ENCODE results near the gene MYLK.
"Not testable (repeated sequence)": the region's sequence is repeated elsewhere in the genome, so short reads cannot be mapped to it uniquely, and the experiment has no call there.

MYLK gene

DNA sequence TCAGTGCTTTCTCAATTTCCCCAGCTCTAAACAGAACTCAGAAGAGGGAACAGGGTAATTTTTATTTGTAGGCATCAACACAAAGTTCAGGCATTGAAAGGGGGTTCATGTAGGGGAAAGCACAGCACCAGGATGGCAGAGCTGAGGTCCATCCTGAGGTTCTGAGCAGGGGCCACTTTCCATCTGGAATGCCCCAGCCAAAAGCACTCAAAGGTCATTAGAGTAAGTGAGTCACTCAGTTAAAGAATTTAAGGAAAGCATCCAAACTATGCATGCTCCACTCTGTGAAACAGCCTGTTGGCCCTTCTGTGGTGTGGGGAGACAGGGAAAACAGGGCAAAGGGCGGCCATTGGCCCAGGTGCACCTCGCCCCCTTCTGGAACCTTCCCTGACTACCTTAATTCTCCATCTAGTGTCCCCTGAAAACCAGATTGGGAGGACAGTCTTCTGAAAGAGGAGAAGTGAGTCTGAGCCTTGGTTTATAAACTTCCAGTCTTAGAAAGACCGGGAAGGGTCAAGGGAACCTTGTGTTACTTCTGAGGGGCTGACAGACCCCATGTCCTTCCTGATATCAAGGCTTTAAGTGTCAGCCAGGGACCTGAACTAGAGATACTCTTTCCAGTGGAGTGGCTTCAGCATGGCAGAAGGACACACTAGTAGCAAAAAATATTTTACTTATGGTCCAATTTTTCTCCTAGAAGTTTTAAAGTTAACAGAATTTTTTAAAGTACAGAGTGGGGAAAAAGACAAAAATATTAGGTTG, 133.3 kb downstream of the MYLK start:
- DNase-seq (ENCODE audit: low spot score): no peak

GRCh38 chr3:123750209-123750608, 133.9 kb downstream of the MYLK start:
- DNase-seq (ENCODE audit: low spot score): no peak

DNA sequence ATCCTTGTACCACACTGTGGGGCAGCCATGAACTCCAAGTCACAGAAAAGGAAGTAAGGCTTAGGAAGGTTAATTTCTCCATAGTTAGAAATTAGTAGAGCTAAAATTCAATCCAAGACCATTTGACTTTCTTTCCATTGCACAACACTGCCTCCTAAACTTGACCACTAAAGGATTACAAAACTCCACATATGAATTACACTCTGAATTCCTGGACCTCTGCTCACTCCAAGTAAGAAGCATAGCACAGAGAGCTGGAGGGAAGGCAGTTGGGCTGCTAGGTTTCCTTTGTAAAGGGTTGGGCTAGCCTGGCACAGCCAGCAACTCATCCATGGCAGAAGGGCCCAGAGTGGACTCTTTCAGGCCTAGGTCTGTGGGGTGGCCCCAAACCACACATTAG, 134.4 kb downstream of the MYLK start:
- no peak for DNase-seq (ENCODE audit: low spot score)

DNA sequence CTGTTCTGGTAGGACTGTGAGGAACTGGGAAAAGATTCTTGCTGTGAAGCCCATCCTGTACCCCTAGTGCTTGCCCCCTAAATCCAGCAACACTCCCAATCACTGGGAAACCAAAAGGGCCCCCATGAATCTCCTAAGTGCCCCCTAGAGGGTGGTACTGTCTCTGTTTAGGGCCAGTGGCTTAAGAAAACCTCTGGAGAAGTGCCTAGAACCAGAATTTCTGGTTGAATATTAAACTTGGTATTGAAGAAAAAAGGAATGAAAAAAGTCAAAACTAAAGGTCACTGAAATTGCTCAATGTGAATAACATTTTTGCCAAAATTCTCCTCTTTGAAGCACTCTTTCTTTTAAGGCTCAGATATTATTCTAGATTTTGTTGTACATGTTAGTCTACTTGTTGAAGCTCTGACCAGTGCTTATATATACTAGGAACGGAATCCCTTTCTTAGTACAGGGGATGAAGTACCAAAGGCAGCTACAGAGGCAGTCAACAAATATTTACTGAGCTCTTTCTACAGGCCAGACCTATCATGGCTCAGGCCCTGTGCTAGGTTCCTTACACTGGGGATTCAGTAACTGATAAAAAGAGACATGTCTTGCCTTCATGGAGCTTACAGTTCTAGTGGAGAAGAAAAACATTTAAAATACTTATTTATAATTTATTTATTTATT, 138.8 kb downstream of the MYLK start:
- DNase-seq (ENCODE audit: low spot score): no peak

DNA sequence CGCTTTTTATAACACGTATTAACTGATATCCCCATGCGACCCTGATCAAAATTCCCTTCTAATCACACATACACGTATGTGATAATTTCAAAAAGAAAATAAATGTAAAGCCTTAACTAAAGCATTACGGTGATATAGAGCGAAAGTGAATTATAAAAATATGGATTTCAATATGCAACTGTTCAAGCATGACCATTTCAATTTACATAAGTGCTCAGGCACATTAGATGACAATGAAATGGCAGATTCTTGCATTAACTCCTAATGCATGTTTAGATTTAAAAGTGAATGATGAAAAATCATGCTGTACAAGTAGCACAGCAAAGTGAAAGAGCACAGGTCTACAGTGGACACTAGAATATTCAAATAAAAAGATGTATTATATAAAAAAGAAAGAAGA, 140.1 kb downstream of the MYLK start:
- DNase-seq (ENCODE audit: low spot score): no peak

DNA sequence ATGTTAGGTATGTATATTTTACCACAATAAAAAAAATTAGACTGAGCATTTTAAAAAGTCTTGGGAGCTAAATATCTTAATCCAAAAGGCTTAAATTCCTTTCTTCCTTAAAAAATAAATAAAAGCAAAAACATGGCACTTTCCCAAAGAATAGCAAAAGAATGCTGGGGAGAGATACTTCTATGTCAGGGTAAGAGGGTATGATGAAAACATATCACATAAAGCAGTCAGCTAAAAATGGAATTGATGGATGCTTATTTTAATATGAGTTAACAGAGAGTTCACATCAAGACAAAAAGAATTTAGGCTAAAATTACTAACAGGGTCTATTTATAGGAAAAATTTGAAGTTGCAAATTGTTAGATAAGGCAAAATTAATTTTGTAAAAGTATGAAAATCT, 141.0 kb downstream of the MYLK start:
- DNase-seq (ENCODE audit: low spot score): no peak

DNA sequence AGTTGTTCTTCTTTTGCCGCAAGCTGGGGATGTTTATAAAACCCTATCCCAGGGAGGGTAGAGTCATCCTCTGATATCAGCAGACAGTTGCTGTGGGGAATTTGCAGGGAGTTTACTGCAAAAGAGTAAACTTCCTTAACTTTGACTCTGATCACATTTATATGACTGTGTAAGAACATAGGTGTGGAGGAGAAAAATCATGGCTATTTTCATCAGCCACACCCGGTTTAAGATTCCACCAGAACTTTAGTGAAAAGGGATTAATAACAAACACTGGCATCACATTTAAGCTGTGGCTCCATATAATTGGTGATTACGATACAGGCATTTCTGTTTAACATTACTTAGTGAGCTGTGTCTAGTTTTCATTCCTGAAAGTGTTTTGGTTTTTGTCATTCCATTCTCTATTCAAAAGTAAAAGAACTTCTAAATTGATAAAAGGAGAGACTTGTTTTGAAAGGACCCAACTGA, 143.1 kb downstream of the MYLK start:
- DNase-seq (ENCODE audit: low spot score): no peak

DNA sequence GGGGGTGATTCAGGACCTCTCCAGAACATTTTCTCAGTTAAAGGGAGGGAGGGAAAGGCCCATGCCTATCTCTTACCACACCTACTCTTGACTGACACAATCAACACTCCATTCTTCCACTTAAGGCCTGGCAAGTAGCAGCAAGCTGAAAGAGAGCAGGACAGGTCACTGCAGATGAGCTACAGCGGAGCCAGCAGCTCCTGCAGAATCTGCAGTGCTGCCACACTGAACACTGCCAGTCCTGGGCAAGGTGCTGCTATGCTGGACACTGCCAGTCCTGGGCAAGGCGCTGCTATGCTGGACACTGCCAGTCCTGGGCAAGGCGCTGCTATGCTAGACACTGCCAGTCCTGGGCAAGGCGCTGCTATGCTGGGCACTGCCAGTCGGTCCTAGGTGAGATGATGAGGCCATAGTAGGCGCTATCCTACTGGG, 143.7 kb downstream of the MYLK start:
- DNase-seq (ENCODE audit: low spot score): no peak

GRCh38 chr3:123739754-123740153, 144.4 kb downstream of the MYLK start:
- no peak for DNase-seq (ENCODE audit: low spot score)

DNA sequence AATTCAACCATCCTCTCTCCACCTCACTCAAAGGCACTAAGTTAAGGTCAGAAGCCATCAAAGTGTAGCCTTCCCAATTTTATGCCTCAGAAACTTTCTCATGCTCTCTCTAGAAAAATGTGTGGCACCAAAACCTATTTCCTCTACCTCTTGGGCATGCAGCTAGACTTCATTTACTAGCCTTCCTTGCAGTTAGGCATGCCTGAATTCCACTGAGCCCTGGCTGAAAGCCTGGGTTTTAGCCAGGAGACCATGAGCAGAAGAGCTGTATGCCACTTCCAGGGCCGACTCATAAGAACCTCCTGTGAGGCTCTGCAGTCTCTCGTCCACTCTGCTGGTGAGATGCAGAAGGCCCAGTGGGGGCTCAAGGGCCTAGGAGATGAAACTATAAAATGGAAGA, 145.0 kb downstream of the MYLK start:
- no peak for DNase-seq (ENCODE audit: low spot score)

GRCh38 chr3:123738522-123738921, 145.6 kb downstream of the MYLK start:
- not testable (repeated sequence) for DNase-seq (ENCODE audit: low spot score)

DNA sequence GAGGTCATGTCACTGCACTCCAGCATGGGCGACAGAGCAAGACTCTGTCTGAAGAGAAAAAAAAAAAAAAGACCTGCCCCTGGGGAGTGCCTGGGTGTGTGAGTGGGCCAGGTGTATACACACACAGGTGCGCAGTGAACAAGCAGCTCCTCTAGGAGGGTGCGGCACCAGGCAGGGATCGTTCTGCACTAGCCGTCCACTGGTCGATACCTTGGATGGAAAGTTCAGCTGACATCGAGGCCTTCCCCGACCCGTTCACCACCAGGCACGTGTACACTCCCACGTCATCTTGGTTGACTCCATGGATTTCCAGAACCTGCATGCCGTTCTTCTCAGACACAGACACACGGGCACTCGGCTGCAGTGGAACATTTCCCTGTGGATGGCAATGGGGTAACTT, 147.0 kb downstream of the MYLK start:
- no peak for DNase-seq (ENCODE audit: low spot score)

GRCh38 chr3:123735456-123735855, 148.7 kb downstream of the MYLK start:
- no peak for DNase-seq (ENCODE audit: low spot score)

GRCh38 chr3:123734527-123734902, 149.6 kb downstream of the MYLK start:
- no peak for DNase-seq (ENCODE audit: low spot score)

GRCh38 chr3:123733805-123734526, 150.2 kb downstream of the MYLK start:
- DNase-seq (ENCODE audit: low spot score): no peak

DNA sequence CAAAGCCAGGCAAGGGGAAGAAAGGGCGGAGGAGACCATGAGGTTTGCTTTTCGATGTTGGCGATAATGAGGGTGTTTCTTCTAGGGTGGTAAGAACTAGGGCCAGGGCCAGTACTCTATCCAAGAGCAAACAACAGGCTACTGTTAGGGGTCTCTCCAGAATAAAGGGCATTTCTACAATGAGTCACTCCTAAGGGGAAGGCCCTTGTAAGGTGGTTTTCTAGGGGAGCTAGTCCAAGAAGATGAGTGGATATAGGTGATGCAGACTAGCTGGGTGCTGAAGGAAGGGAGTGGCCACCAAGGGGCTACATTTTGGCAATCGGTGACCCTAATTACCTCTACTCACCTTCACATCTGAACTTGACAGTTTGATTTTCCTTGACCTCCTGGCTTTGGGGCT, 150.8 kb downstream of the MYLK start:
- no peak for DNase-seq (ENCODE audit: low spot score)

DNA sequence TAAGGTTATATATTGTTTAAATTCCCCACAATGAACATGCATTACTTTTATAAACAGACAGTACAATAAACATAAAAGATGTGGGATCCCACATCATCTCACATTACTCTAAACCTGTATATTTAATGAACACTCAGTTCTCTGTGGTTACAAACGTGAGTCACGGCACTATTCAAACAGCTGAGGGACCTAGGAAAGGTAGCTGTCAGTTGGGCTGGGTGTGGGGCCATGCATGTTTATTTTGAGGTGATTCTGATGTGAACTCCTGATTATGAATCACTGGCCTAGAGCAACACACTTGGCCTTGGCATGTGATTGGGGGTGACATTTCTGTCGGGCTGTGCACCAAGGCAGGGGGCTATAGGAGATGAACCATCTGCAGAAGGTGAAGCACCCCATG, 151.7 kb downstream of the MYLK start:
- DNase-seq (ENCODE audit: low spot score): no peak

GRCh38 chr3:123730829-123731228, 153.3 kb downstream of the MYLK start:
- DNase-seq (ENCODE audit: low spot score): no peak

- DNase-seq (ENCODE audit: low spot score): no peak
These were observed 155.1 kb downstream of the MYLK start for GRCh38 chr3:123728991-123729390.

GRCh38 chr3:123728014-123728413, 156.1 kb downstream of the MYLK start:
- no peak for DNase-seq (ENCODE audit: low spot score)

- DNase-seq (ENCODE audit: low spot score): no peak
These were observed 158.3 kb downstream of the MYLK start for GRCh38 chr3:123725652-123726400.

- DNase-seq (ENCODE audit: low spot score): no peak
These were observed 159.8 kb downstream of the MYLK start for GRCh38 chr3:123724306-123724705.
